SU-DHL-6 (cell line): ENCODE results near the gene RALY.

Source experiments
- H2AFZ ChIP-seq: fragments of 200-600 bp; sonication (generic); 2 replicates; pipeline ENCODE4 v1.6.1; 2014; ENCODE audit warnings: low read depth, mild to moderate bottlenecking, moderate library complexity, mixed read lengths, antibody characterized with exemption, low read length; ENCODE audit not compliant: severe bottlenecking
- H3F3A ChIP-seq: fragments of 200-600 bp; shearing (Covaris generic); 2 replicates; pipeline ENCODE4 v1.6.0; 2016; ENCODE audit warnings: antibody characterized with exemption, mild to moderate bottlenecking; ENCODE audit not compliant: insufficient read depth
- H3K27ac ChIP-seq: fragments of 200-600 bp; sonication (generic); 2 replicates; pipeline ENCODE4 v1.5.1; 2016; ENCODE audit warnings: low read depth, mild to moderate bottlenecking, low read length, moderate library complexity, mixed read lengths
- H3K27me3 ChIP-seq: fragments of 200-600 bp; sonication (generic), shearing (Covaris generic); 2 replicates; pipeline ENCODE4 v1.6.0; 2014; ENCODE audit warnings: mild to moderate bottlenecking, low read length
- H3K36me3 ChIP-seq: fragments of 200-600 bp; sonication (generic); 2 replicates; pipeline ENCODE4 v1.6.1; 2014; ENCODE audit warnings: mild to moderate bottlenecking, low read length, mixed read lengths
- H3K4me2 ChIP-seq: fragments of 300-600, 200-600 bp; shearing (Covaris generic), sonication (generic); 2 replicates; pipeline ENCODE4 v1.6.0; 2014; ENCODE audit warnings: low read length, low read depth, mild to moderate bottlenecking; ENCODE audit not compliant: poor library complexity, severe bottlenecking
- H3K4me3 ChIP-seq: fragments of 200-600 bp; sonication (generic); 2 replicates; pipeline ENCODE4 v1.5.1; 2014; ENCODE audit warnings: antibody characterized with exemption, low read length, mild to moderate bottlenecking, mixed read lengths; ENCODE audit not compliant: insufficient read depth, poor library complexity, severe bottlenecking
- H3K79me2 ChIP-seq: fragments of 200-600 bp; sonication (generic); 2 replicates; pipeline ENCODE4 v1.6.1; 2014; ENCODE audit warnings: mild to moderate bottlenecking, low read length, moderate library complexity; ENCODE audit not compliant: insufficient read depth
- H3K9ac ChIP-seq: fragments of 200-600 bp; sonication (generic); 2 replicates; pipeline ENCODE4 v1.7.0; 2014; ENCODE audit warnings: mild to moderate bottlenecking, low read length
- H3K9me2 ChIP-seq: fragments of 200-600 bp; sonication (generic); replicated peaks from 2 replicates; pipeline ENCODE4 v1.6.1; 2014; ENCODE audit warnings: low read length; ENCODE audit not compliant: insufficient read depth
- H3K9me3 ChIP-seq: fragments of 200-600 bp; sonication (generic); 2 replicates; pipeline ENCODE4 v1.6.1; 2014; ENCODE audit warnings: low read length, mixed read lengths; ENCODE audit not compliant: insufficient read depth
- H4K20me1 ChIP-seq: fragments of 200-600 bp; sonication (generic); 2 replicates; pipeline ENCODE4 v1.6.1; 2014; ENCODE audit warnings: low read depth, mild to moderate bottlenecking, antibody characterized with exemption, low read length, moderate library complexity, mixed read lengths
- EZH2phosphoT487 ChIP-seq: fragments of 200-600 bp; sonication (generic), shearing (Covaris generic); conservative IDR thresholded peaks from 2 replicates; pipeline ENCODE4 v1.6.1; 2018; ENCODE audit warnings: mild to moderate bottlenecking, antibody characterized with exemption, low read length, moderate library complexity, mixed read lengths
- TF ChIP-seq, protein P1 (sequence below): fragments of 200-600 bp; sonication (generic); IDR thresholded peaks from one replicate; pipeline ENCODE4 v1.5.1; 2017; ENCODE audit warnings: antibody characterized with exemption, mild to moderate bottlenecking, low read length, moderate library complexity; ENCODE audit not compliant: insufficient read depth, poor library complexity, severe bottlenecking

Gene RALY

GRCh38 chr20:34015401-34016335, 22.0 kb downstream of the RALY start:
- peaks cover 46% of the 10 kb centered on the region for H4K20me1 ChIP-seq
- TF ChIP-seq EZH2phosphoT487: no peak
- TF ChIP-seq, protein P1, sequence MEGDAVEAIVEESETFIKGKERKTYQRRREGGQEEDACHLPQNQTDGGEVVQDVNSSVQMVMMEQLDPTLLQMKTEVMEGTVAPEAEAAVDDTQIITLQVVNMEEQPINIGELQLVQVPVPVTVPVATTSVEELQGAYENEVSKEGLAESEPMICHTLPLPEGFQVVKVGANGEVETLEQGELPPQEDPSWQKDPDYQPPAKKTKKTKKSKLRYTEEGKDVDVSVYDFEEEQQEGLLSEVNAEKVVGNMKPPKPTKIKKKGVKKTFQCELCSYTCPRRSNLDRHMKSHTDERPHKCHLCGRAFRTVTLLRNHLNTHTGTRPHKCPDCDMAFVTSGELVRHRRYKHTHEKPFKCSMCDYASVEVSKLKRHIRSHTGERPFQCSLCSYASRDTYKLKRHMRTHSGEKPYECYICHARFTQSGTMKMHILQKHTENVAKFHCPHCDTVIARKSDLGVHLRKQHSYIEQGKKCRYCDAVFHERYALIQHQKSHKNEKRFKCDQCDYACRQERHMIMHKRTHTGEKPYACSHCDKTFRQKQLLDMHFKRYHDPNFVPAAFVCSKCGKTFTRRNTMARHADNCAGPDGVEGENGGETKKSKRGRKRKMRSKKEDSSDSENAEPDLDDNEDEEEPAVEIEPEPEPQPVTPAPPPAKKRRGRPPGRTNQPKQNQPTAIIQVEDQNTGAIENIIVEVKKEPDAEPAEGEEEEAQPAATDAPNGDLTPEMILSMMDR: no peak
- H3K4me3 ChIP-seq: no peak overlapping the region
- no peaks in the 10 kb centered on the region for H3K9me2 ChIP-seq
- no peaks in the 10 kb centered on the region for H3K27me3 ChIP-seq
- H3F3A ChIP-seq: no peaks in the 10 kb centered on the region
- peaks cover 98% of the 10 kb centered on the region for H3K79me2 ChIP-seq
- H3K9me3 ChIP-seq: no peaks in the 10 kb centered on the region
- H3K36me3 ChIP-seq: no peaks in the 10 kb centered on the region
- no peak overlapping the region for H3K9ac ChIP-seq
- no peak overlapping the region for H3K4me2 ChIP-seq
- no peak overlapping the region for H2AFZ ChIP-seq
- H3K27ac ChIP-seq: no peak overlapping the region

DNA sequence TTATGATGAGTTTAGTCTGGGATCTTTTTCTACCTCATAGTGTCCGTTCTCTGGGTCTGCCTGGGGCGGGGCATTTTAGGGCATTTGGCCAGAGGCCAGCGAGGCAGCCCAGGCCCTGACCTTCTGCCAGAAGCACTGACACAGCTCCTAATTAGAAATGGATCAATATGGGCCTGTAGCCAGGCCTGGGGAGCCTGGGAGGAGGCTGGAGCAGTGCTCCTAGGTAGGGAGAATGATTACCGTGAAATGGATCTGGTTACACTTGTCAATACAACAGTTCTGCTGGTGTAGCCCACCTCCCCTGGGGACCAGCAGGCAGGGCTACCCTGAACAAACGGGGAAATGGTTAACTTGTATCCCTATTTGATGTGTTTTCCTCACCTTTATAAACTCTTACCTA, 23.0 kb downstream of the RALY start:
- H3F3A ChIP-seq: peaks cover 3% of the 10 kb centered on the region; the same call in 1 of the 2 replicates
- no peak overlapping the region for H2AFZ ChIP-seq
- no peak overlapping the region for H3K4me3 ChIP-seq
- H3K27me3 ChIP-seq: no peaks in the 10 kb centered on the region
- no peak overlapping the region for H3K27ac ChIP-seq
- no peak overlapping the region for H3K9ac ChIP-seq
- no peaks in the 10 kb centered on the region for H3K9me3 ChIP-seq
- H3K79me2 ChIP-seq: peaks cover 97% of the 10 kb centered on the region
- H3K9me2 ChIP-seq: no peaks in the 10 kb centered on the region
- no peak overlapping the region for H3K4me2 ChIP-seq
- no peak for TF ChIP-seq EZH2phosphoT487
- TF ChIP-seq, protein P1: no peak
- H3K36me3 ChIP-seq: no peaks in the 10 kb centered on the region
- H4K20me1 ChIP-seq: peaks cover 36% of the 10 kb centered on the region; the same call in 1 of the 2 replicates

- Histone ChIP-seq H3K9me3 (no peaks in the 10 kb centered on the region), H3K4me2 (no peak overlapping the region), H3F3A (peaks cover 3% of the 10 kb centered on the region; the same call in 1 of the 2 replicates), H3K27ac (no peak overlapping the region), H3K4me3 (no peak overlapping the region), H3K27me3 (no peaks in the 10 kb centered on the region), H2AFZ (no peak overlapping the region), H3K79me2 (peaks cover 96% of the 10 kb centered on the region), H3K36me3 (no peaks in the 10 kb centered on the region), H3K9ac (no peak overlapping the region), H4K20me1 (peaks cover 34% of the 10 kb centered on the region; the same call in 1 of the 2 replicates), H3K9me2 (no peaks in the 10 kb centered on the region)
- TF ChIP-seq, protein P1: no peak
- TF ChIP-seq EZH2phosphoT487: no peak
Measured at GRCh38 chr20:34017610-34018009, 23.9 kb downstream of the RALY start.
